ENCODE results near the gene USP47. TPM values are rescaled to one million over a fixed set of nuclear protein-coding genes. Genes with fewer than 3 reads are reported as not detected.

Gene USP47
- total and polyA plus RNA-seq, 2 of the 13 experiments (the other 11 are each of a cell fraction or from before 2014, with no cell fraction given) = 12.2 to 52.7 TPM

GRCh38 chr11:11996321-11997048, 154.7 kb downstream of the USP47 start (continued):
- TF ChIP-seq AHDC1 (CRISPR knock-in tag; IDR thresholded peaks at IDR 0.05; ENCODE audit: borderline replicate concordance) (no peak), NONO (IDR thresholded peaks at IDR 0.05) (no peak), NONO (CRISPR knock-in tag; conservative IDR thresholded peaks at IDR 0.05) (no peak), NFKBIZ (CRISPR knock-in tag; IDR thresholded peaks at IDR 0.05) (no peak), GMEB1 (CRISPR knock-in tag; IDR thresholded peaks at IDR 0.05; ENCODE audit: borderline replicate concordance) (no peak)

- Histone ChIP-seq H3K4me3 (replicated peaks in 1 of 3; ENCODE audit: insufficient read depth in 1 of 3, low read depth in 2 of 3, low read length in 3 of 3) (no peak overlapping the region), H3K27me3 (ENCODE audit: control insufficient read depth in 1 of 2, insufficient read depth in 2 of 2, low read length in 2 of 2) (peaks cover 0 to 35% of the 10 kb centered on the region in 2 experiments; a peak in 4 of 5 replicates), H3K4me1 (ENCODE audit: insufficient read depth, low read length) (peaks cover 20% of the 10 kb centered on the region), H3K79me2 (ENCODE audit: insufficient read depth, low read length) (no peaks in the 10 kb centered on the region), H3K27ac (ENCODE audit: extremely low read length, insufficient read depth, low read length) (no peak overlapping the region), H3K9ac (ENCODE audit: insufficient read depth, low read depth, low read length) (no peak overlapping the region), H4K20me1 (ENCODE audit: insufficient read depth, low read length) (no peaks in the 10 kb centered on the region), H3K9me3 (ENCODE audit: low read length) (no peaks in the 10 kb centered on the region), H3K36me3 (replicated peaks in 1 of 2; ENCODE audit: control insufficient read depth in 1 of 2, insufficient read depth in 2 of 2, low read length in 2 of 2) (no peaks in the 10 kb centered on the region), H3K4me2 (ENCODE audit: low read depth, low read length) (no peak overlapping the region), H2AFZ (ENCODE audit: low read length) (no peak overlapping the region)
- ATAC-seq (no peak), FAIRE-seq (no peak), DNase-seq (ENCODE audit: low spot score) (no peak)
- in situ Hi-C loops (cut with HindIII; ENCODE audit: extremely low pct_ligation_motif_present, low pct_unique_long_range_greater_than_20kb) = no loop called here
- ChIA-PET POLR2A (no interaction called here), CTCF (ENCODE audit: low intra/inter-chr PET ratio, low total read pairs) (no interaction called here)
- intact Hi-C loops (cut with micrococcal nuclease; ENCODE audit: unreplicated experiment) = no loop called here
- TF ChIP-seq BCL3 (CRISPR knock-in tag; IDR thresholded peaks at IDR 0.05) = no peak
- no peak for TF ChIP-seq FOXO1 (CRISPR knock-in tag; IDR thresholded peaks at IDR 0.05)
- TF ChIP-seq KAT7 (CRISPR knock-in tag; IDR thresholded peaks at IDR 0.05; ENCODE audit: borderline replicate concordance) = no peak
- no peak for TF ChIP-seq HINFP (CRISPR knock-in tag; IDR thresholded peaks at IDR 0.05; ENCODE audit: low read depth)
- no peak for TF ChIP-seq ZBTB3 (CRISPR knock-in tag; IDR thresholded peaks at IDR 0.05; ENCODE audit: borderline replicate concordance, low read depth)
- no peak for TF ChIP-seq ZNF460 (CRISPR knock-in tag; IDR thresholded peaks at IDR 0.05; ENCODE audit: borderline replicate concordance)
- WGBS (ENCODE audit: low lambda C conversion rate) = 50% methylated on average over 2 of the region's 3 CpGs
- no TSS peak for BruUV-seq (replicated peaks)
Measured at GRCh38 chr11:11997049-11997322, 155.2 kb downstream of the USP47 start.
